Neural progenitor cell (in vitro differentiated cells): ENCODE data around the gene TNNI3.

Experiments used
- EZH2 ChIP-seq: fragments of 200-600 bp; sonication (generic); IDR thresholded peaks from 2 replicates; pipeline ENCODE4 v1.6.1; 2017; ENCODE audit warnings: antibody characterized with exemption, mild to moderate bottlenecking, moderate library complexity
- TF ChIP-seq, protein P1 (sequence below): fragments of 200-600 bp; sonication (generic); IDR thresholded peaks from 2 replicates; pipeline ENCODE4 v1.5.1; 2017; ENCODE audit warnings: antibody characterized with exemption, mild to moderate bottlenecking

DNA sequence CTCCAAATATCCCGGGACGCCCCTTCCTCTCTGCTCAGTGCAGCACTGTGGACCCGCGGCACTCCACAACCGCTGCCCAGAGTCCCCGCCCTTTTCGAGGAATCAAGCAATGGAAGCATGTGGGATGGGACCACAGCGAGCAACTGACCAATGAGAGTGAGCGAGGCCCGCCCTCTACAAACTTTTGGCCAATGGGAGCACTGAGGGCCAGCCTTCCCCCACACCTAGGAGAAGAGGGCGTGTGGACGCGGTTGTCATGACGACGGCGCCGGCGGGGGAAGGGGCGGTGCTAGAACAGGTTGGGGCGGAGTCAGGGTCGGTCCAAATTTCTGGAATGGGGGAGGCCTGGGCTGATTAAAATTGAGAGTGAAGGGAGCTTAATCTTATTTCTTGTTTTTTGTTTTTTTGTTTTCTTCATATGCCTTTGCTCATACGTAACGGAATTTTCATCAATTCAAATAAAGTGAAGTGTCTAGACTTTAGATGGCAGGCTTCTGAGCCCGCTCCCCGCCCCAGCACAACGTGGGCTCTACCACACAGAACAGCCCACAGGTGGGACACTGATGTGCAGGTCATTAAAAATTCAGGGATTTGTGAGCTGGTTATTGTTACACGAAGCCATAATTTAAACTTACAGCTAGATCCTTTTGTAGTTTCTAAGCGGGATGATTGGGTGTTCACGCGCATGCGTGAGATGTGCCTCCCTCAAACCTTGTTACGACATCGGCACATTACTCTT, 9.2 kb upstream of the TNNI3 start, which contains the start of gene DNAAF3:
- TF ChIP-seq, protein P1, sequence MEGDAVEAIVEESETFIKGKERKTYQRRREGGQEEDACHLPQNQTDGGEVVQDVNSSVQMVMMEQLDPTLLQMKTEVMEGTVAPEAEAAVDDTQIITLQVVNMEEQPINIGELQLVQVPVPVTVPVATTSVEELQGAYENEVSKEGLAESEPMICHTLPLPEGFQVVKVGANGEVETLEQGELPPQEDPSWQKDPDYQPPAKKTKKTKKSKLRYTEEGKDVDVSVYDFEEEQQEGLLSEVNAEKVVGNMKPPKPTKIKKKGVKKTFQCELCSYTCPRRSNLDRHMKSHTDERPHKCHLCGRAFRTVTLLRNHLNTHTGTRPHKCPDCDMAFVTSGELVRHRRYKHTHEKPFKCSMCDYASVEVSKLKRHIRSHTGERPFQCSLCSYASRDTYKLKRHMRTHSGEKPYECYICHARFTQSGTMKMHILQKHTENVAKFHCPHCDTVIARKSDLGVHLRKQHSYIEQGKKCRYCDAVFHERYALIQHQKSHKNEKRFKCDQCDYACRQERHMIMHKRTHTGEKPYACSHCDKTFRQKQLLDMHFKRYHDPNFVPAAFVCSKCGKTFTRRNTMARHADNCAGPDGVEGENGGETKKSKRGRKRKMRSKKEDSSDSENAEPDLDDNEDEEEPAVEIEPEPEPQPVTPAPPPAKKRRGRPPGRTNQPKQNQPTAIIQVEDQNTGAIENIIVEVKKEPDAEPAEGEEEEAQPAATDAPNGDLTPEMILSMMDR, result no peak
- TF ChIP-seq EZH2, result no peak
